ENCODE results near the gene SLC9A9.

Gene SLC9A9

DNA sequence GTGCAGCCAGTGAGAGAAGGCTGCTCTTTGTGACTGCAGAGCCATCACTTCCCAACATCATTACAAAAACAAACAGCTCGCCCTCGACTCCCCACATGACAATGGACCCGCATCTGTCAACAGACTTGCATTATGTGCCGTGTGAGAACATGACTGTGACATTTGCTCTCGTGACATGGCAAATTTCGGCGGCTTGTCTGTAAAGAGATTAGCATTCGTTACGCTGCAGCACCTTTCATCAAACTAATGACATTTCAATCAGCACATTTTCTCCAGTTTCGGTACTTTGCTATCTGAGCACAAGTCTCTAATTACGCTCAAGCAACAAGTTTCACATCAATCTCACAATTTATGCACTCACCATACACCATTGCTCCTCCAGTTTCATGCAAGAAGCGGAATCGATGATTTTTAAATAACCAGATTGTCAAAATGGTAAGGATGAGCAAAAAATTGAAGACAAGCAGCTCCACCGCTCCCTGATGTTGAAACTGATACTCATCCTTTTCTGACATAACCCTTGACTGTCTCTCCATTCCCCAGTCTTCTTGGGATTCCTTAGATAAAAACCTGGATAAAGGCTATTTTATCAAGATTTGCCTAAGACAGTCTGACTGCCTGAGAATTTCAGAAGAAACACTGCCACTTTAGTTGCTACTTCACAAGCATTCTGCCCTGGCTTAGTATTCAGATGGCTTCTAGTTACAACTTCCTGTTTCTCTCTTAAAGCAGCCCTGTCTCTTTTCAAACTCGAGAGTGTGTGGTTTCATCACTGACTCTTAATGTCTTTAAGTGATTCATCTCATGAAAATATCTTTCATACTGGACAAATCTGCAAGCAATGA lies at the start of gene SLC9A9:
TSS of gene SLC9A9 (minus strand) at position 682 of the 845 bp plus-strand sequence. CDS start at position 536, 146 bp downstream.
- DNase-seq (ENCODE audit: low read depth in 2 of 2): peak; percentile 70 to 86
- TF ChIP-seq, protein P1, sequence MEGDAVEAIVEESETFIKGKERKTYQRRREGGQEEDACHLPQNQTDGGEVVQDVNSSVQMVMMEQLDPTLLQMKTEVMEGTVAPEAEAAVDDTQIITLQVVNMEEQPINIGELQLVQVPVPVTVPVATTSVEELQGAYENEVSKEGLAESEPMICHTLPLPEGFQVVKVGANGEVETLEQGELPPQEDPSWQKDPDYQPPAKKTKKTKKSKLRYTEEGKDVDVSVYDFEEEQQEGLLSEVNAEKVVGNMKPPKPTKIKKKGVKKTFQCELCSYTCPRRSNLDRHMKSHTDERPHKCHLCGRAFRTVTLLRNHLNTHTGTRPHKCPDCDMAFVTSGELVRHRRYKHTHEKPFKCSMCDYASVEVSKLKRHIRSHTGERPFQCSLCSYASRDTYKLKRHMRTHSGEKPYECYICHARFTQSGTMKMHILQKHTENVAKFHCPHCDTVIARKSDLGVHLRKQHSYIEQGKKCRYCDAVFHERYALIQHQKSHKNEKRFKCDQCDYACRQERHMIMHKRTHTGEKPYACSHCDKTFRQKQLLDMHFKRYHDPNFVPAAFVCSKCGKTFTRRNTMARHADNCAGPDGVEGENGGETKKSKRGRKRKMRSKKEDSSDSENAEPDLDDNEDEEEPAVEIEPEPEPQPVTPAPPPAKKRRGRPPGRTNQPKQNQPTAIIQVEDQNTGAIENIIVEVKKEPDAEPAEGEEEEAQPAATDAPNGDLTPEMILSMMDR (IDR thresholded peaks at IDR 0.05; ENCODE audit: low read depth, low read length): no peak

DNA sequence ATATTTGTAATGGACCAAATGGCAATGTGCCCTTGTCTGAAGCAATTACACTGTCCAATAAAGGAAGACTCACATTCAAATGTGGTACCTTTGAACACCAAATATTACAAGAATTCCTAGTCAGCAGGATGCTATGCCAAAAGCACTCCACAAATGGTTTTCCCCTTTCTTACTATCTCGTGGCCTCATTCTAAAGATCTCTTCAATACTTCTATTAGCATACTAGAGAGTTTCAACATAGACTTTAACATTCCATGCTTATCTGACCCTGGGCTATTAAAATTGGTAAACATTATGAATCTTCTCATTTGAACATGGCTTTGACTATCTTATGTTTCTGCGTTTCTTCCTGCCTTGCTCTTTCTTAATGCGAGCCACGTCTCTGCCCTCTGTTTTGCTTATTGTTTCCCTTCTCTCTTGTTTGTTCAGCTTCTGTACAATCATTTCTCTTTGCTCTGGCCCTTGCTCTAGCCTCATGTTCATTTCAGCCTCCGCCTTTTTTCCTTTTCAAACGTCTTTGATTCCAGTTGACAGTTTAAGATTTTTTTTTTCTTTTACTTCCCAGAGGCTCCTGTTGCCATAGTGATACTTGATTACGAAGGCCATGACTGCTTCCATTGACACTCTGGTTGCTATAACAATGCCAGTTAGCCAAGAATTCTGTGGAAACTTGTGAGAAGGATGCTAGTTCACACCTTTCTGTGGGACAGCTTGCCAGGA lies 49.5 kb upstream of the SLC9A9 start:
- TF ChIP-seq, protein P1 (IDR thresholded peaks at IDR 0.05; ENCODE audit: low read depth, low read length): no peak
- peak; percentile 72 to 91 for DNase-seq (ENCODE audit: low read depth in 2 of 2)
- no peak overlapping the region for H3K4me3 ChIP-seq (replicated peaks in 1 of 2; ENCODE audit: low read depth in 2 of 2, low read length in 2 of 2)

More for the DNA sequence above, at the start of gene SLC9A9:
- H3K4me3 ChIP-seq (replicated peaks in 1 of 2; ENCODE audit: low read depth in 2 of 2, low read length in 2 of 2): peak within 1 kb of the TSS; percentile 59 to 67

DNA sequence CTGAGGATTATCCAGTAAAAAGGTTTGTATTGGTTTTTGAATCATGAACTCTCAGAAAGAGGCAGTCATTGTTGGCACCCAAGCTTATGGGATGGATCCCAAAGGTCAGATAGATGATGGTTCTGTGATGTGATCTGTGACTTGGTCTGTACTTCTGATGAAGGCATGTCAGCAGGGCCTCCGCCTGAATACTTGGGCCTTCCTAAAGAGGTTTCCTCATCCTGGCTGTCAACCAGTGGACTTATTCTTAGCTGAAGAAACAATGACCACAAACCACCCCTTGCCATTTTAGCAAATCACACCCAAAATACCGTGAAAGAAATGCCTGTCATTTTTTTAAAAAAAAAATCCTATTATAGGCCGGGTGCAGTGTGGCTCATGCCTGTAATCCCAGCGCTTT lies 48.2 kb upstream of the SLC9A9 start:
- no peak overlapping the region for H3K4me3 ChIP-seq (replicated peaks in 1 of 2; ENCODE audit: low read depth in 2 of 2, low read length in 2 of 2)
- TF ChIP-seq, protein P1 (IDR thresholded peaks at IDR 0.05; ENCODE audit: low read depth, low read length): no peak
- DNase-seq (ENCODE audit: low read depth in 2 of 2): peak in 1 of 2 donors; percentile 32

- H3K4me3 ChIP-seq (replicated peaks in 1 of 2; ENCODE audit: low read depth in 2 of 2, low read length in 2 of 2): no peak overlapping the region
- TF ChIP-seq, protein P1 (IDR thresholded peaks at IDR 0.05; ENCODE audit: low read depth, low read length): peak; percentile 16
- DNase-seq (ENCODE audit: low read depth in 2 of 2): peak; percentile 40 to 42
Measured at GRCh38 chr3:143895805-143896204, 47.5 kb upstream of the SLC9A9 start.

- TF ChIP-seq, protein P1 (IDR thresholded peaks at IDR 0.05; ENCODE audit: low read depth, low read length): no peak
- H3K4me3 ChIP-seq (replicated peaks in 1 of 2; ENCODE audit: low read depth in 2 of 2, low read length in 2 of 2): no peak overlapping the region
- no peak for DNase-seq (ENCODE audit: low read depth in 2 of 2)
Measured at GRCh38 chr3:143888846-143889245, 40.6 kb upstream of the SLC9A9 start.

GRCh38 chr3:143888166-143888565 lies 39.9 kb upstream of the SLC9A9 start:
- no peak for DNase-seq (ENCODE audit: low read depth in 2 of 2)
- no peak overlapping the region for H3K4me3 ChIP-seq (replicated peaks in 1 of 2; ENCODE audit: low read depth in 2 of 2, low read length in 2 of 2)
- TF ChIP-seq, protein P1 (IDR thresholded peaks at IDR 0.05; ENCODE audit: low read depth, low read length): no peak
